CD4-positive, alpha-beta T cell treated with Interleukin-15 for 1 hour (primary cell): ENCODE measurements around the gene CHRNA5.

Experiments
- DNase-seq: peaks from one replicate; pipeline ENCODE4 v3.0.0-alpha.2; 2020

The CHRNA5 gene

GRCh38 chr15:78620527-78621421 is 55.5 kb downstream of the CHRNA5 start, which contains the start of gene CHRNA3:
CHRNA3 (minus strand) TSS chr15:78620996; CDS start chr15:78620794, 202 bp downstream.
- DNase-seq = no peak

GRCh38 chr15:78621810-78622402 is 56.6 kb downstream of the CHRNA5 start:
- no peak for DNase-seq

GRCh38 chr15:78623786-78624497 is 58.6 kb downstream of the CHRNA5 start:
- DNase-seq = no peak

- no peak for DNase-seq
These were observed 59.6 kb downstream of the CHRNA5 start for GRCh38 chr15:78624651-78625590.

GRCh38 chr15:78625606-78626280 is 60.4 kb downstream of the CHRNA5 start:
- DNase-seq = no peak

- DNase-seq = no peak
These were observed 61.2 kb downstream of the CHRNA5 start for GRCh38 chr15:78626381-78626995.

- no peak for DNase-seq
These were observed 62.0 kb downstream of the CHRNA5 start for GRCh38 chr15:78627348-78627747.

GRCh38 chr15:78628227-78628626 is 62.9 kb downstream of the CHRNA5 start:
- no peak for DNase-seq

GRCh38 chr15:78629031-78629715 is 63.9 kb downstream of the CHRNA5 start:
- no peak for DNase-seq

- DNase-seq = no peak
These were observed 64.4 kb downstream of the CHRNA5 start for GRCh38 chr15:78629716-78630065.

GRCh38 chr15:78630886-78631633 is 65.7 kb downstream of the CHRNA5 start:
- DNase-seq = no peak

GRCh38 chr15:78633348-78633747 is 68.0 kb downstream of the CHRNA5 start:
- DNase-seq = no peak

GRCh38 chr15:78634210-78635145 is 69.2 kb downstream of the CHRNA5 start:
- no peak for DNase-seq

GRCh38 chr15:78635346-78635745 is 70.0 kb downstream of the CHRNA5 start:
- no peak for DNase-seq

GRCh38 chr15:78636378-78636859 is 71.1 kb downstream of the CHRNA5 start:
- no peak for DNase-seq

GRCh38 chr15:78637776-78638435 is 72.6 kb downstream of the CHRNA5 start:
- DNase-seq = no peak

- no peak for DNase-seq
These were observed 73.5 kb downstream of the CHRNA5 start for GRCh38 chr15:78638658-78639314.
